CD4-positive, alpha-beta T cell (primary cell): ENCODE measurements around the gene NLRX1. TPM values are rescaled to one million over a fixed set of nuclear protein-coding genes. Genes with fewer than 3 reads are reported as not detected.

Experiments used
- ATAC-seq: fragments of 200-7000 bp; cut with Tn5 transposase; one replicate; pipeline ENCODE4 v1.10.0; 2022; ENCODE audit warnings: mild to moderate bottlenecking; ENCODE audit not compliant: poor library complexity
- CTCF ChIA-PET: fragments of 350-600 bp; sonication (Branson Sonifier 250); formaldehyde crosslinking; loops from one replicate; lab custom pipeline; 2021; ENCODE audit warnings: antibody characterized with exemption, inconsistent platforms; lab: Charles Lee
- POLR2A ChIA-PET: fragments of 350-600 bp; sonication (Branson Sonifier 250); formaldehyde crosslinking; loops from one replicate; lab custom pipeline; 2021; ENCODE audit warnings: antibody characterized with exemption, inconsistent platforms; lab: Charles Lee
- DNase-seq, 14 experiments: peaks; one replicate each; pipeline ENCODE4 v3.0.0-alpha.2; 2013 to 2020; ENCODE audit warnings: mixed read lengths in 2 of 14
- H3K27ac ChIP-seq, 2 donors: one replicate each; pipeline versions ENCODE4 v1.5.1 to v1.7.0; 2013; ENCODE audit warnings: low read length in 2 of 2, low read depth in 1 of 2, mild to moderate bottlenecking in 1 of 2
- H3K27me3 ChIP-seq, 2 experiments: 1 replicate in 1 of 2; 2 replicates in 1 of 2; pipeline versions ENCODE4 v1.6.1 to v1.7.0; 2013; ENCODE audit warnings: low read length in 2 of 2, control low read depth in 1 of 2, mild to moderate bottlenecking in 1 of 2, moderate library complexity in 1 of 2; ENCODE audit not compliant: insufficient read depth in 2 of 2, control insufficient read depth in 1 of 2
- H3K36me3 ChIP-seq: one replicate; pipeline ENCODE4 v1.6.1; 2013; ENCODE audit warnings: low read length, control low read depth; ENCODE audit not compliant: insufficient read depth
- H3K4me1 ChIP-seq: one replicate; pipeline ENCODE4 v1.6.1; 2013; ENCODE audit warnings: low read length, control low read depth; ENCODE audit not compliant: insufficient read depth
- H3K4me3 ChIP-seq: one replicate; pipeline ENCODE4 v1.5.1; 2013; ENCODE audit warnings: mild to moderate bottlenecking, low read length, moderate library complexity
- H3K9me3 ChIP-seq, 2 experiments: 1 replicate in 1 of 2; 2 replicates in 1 of 2; pipeline versions ENCODE4 v1.6.1 to v1.7.0; 2013; ENCODE audit warnings: low read length in 2 of 2, mild to moderate bottlenecking in 2 of 2, control low read depth in 1 of 2, moderate library complexity in 1 of 2; ENCODE audit not compliant: control insufficient read depth in 1 of 2, insufficient read depth in 1 of 2
- H3K27ac Mint-ChIP-seq: one replicate; pipeline ENCODE4 v1.8.0; 2020; ENCODE audit warnings: mixed read lengths
- H3K27me3 Mint-ChIP-seq: one replicate; pipeline ENCODE4 v1.8.0; 2021; ENCODE audit warnings: mixed read lengths
- H3K36me3 Mint-ChIP-seq: one replicate; pipeline ENCODE4 v1.8.0; 2021; ENCODE audit warnings: low read depth, mixed read lengths
- H3K4me1 Mint-ChIP-seq: one replicate; pipeline ENCODE4 v1.8.0; 2021; ENCODE audit warnings: low read depth, mixed read lengths
- H3K4me3 Mint-ChIP-seq: one replicate; pipeline ENCODE4 v1.8.0; 2020; ENCODE audit warnings: mild to moderate bottlenecking, mixed read lengths
- H3K9me3 Mint-ChIP-seq: one replicate; pipeline ENCODE4 v1.8.0; 2020; ENCODE audit warnings: mixed read lengths
- CTCF ChIP-seq: fragments of 200-600 bp; IDR thresholded peaks from one replicate; pipeline ENCODE4 v1.8.0; 2022; ENCODE audit warnings: antibody characterized with exemption, mild to moderate bottlenecking
- intact Hi-C, 2 experiments: fragments of 100-400 bp; cut with DNase I in 1 of 2; cut with micrococcal nuclease in 1 of 2; formaldehyde crosslinking; loops; one replicate each; pipeline versions ENCODE4 v1.15.1 to v1.9.0; 2023 to 2025; cut with DNase I, micrococcal nuclease
- total RNA-seq, 174 experiments: library from RNA in 2 of 174; stranded (reverse) in 2 of 174; gene quantifications; one replicate each; pipeline ENCODE4 v1.2.3 and lab custom pipeline; 2021 to 2026

The NLRX1 gene
- total RNA-seq, 2 experiments from 2014 or later: 4.2 to 5.4 TPM

DNA sequence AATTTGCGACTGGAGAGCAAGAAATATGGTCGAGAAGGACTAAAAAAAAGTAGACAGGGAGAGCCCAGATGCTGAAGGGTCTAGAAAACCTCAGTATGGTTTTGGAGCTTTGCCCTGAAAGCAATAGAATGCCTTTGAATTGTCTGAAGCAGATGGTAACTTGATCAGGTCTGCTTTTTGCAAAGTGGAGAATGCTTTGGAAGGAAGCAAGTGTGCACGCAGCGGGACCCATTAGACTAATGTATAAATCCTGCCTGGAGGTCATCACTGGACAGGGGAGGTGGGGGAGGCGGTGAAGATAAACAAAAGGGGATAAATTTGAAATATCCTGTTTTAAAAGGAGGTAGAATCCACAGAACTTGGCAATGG is 47.9 kb upstream of the NLRX1 start:
- ATAC-seq: no peak
- DNase-seq: peak in 1 of 14 experiments; percentile 20
- H3K36me3 Mint-ChIP-seq: peaks cover 35% of the 10 kb centered on the region

DNA sequence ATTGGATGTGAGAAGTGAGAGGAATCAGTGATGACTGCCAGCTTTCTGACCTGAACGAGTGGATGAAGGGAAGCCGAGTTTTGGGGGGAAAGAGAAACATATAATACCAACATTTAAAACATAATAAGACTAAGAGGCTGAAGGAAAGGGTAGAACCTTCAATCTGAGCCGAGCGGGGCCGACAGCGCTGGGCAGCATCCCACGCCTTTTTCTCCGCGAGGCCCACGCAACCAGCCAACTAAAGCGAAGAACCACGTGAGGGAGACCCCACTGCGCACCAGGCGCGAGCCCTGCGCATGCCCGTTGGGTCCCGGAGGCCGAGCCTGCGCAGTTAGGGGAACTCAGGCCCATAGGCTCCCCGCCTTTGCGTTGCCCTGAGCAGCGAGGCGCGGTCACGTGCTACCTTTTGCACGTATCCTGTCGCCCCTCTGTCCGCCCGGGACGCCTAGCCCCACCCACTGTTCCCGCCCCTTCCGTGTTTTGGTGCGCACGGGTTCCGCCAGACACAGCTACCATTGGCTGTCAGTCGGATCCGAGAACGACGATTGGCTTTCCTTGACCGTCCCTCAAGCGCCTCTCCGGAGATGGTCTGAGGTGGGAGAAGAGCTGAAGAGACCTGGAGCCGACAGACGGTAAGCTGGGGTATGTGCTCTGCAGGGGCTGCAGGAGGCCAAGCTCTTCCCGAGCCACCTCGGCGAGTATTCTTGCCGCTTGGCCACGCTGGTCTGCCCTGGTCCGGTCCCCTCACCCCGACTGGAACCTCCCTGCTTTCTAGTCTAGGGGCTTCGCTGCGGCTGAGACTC is 47.3 kb upstream of the NLRX1 start, which contains the start of gene HINFP:
Gene HINFP (plus strand): TSS at position 573 of the 803 bp plus-strand sequence. CDS start 5,365 bp downstream, outside the sequence.
- Mint-ChIP-seq H3K27me3 (no peaks in the 10 kb centered on the region), H3K4me1 (peaks cover 47% of the 10 kb centered on the region), H3K36me3 (peaks cover 31% of the 10 kb centered on the region), H3K27ac (peak within 1 kb of the TSS; percentile 85), H3K9me3 (no peaks in the 10 kb centered on the region), H3K4me3 (peak within 1 kb of the TSS; percentile 91)
- POLR2A ChIA-PET: interaction anchor here (0.7 to 4.3 kb wide), 12 partner anchors 10 to 330 kb away, joined by 3 to 59 read pairs (median 14); partner anchors contain the start of genes C2CD2L, CBL, DDX6 and DPAGT1
- H3K36me3 ChIP-seq: peaks cover 33% of the 10 kb centered on the region
- H3K27me3 ChIP-seq: no peaks in the 10 kb centered on the region
- peak; percentile 96 for ATAC-seq
- TF ChIP-seq CTCF: no peak
- DNase-seq: peak; percentile 99 to 100 (median 100)
- CTCF ChIA-PET: interaction anchor here (1.1 to 1.5 kb wide), 4 partner anchors 13 to 65 kb away, joined by 3 to 4 read pairs (median 3); a partner anchor contains a TSS
- peak within 1 kb of the TSS; percentile 92 for H3K4me3 ChIP-seq
- H3K4me1 ChIP-seq: peaks cover 29% of the 10 kb centered on the region
- intact Hi-C loops: loop anchor here (1.0 to 5.0 kb wide), 6 partner anchors 19 to 54 kb away; partner anchors contain the start of genes VPS11 (in 2 of the 2) and NLRX1 (in 1 of the 2)
- peak within 1 kb of the TSS; percentile 75 to 76 for H3K27ac ChIP-seq
- no peaks in the 10 kb centered on the region for H3K9me3 ChIP-seq

More for the DNA sequence above, 47.9 kb upstream of the NLRX1 start:
- no peaks in the 10 kb centered on the region for H3K27me3 ChIP-seq
- H3K4me3 ChIP-seq: peak overlapping the region; percentile 92
- peak overlapping the region; percentile 85 for H3K27ac Mint-ChIP-seq
- H3K9me3 ChIP-seq: no peaks in the 10 kb centered on the region
- ChIA-PET CTCF (interaction anchor here (1.1 to 1.5 kb wide), 3 partner anchors 14 to 64 kb away, joined by 3 read pairs; a partner anchor contains a TSS), POLR2A (interaction anchor here (1.2 to 4.3 kb wide), 8 partner anchors 9 to 85 kb away, joined by 6 to 59 read pairs (median 16); partner anchors contain the start of genes C2CD2L, CBL, DPAGT1 and HMBS)
- H3K27me3 Mint-ChIP-seq: no peaks in the 10 kb centered on the region
- peak overlapping the region; percentile 75 to 76 for H3K27ac ChIP-seq
- H3K9me3 Mint-ChIP-seq: no peaks in the 10 kb centered on the region
- intact Hi-C loops: loop anchor here (1.0 to 5.0 kb wide), 6 partner anchors 18 to 53 kb away; partner anchors contain the start of genes VPS11 (in 2 of the 2) and NLRX1 (in 1 of the 2)
- no peak for TF ChIP-seq CTCF
- H3K36me3 ChIP-seq: peaks cover 34% of the 10 kb centered on the region
- H3K4me3 Mint-ChIP-seq: peak overlapping the region; percentile 91
- H3K4me1 Mint-ChIP-seq: peaks cover 53% of the 10 kb centered on the region
- H3K4me1 ChIP-seq: peaks cover 34% of the 10 kb centered on the region

DNA sequence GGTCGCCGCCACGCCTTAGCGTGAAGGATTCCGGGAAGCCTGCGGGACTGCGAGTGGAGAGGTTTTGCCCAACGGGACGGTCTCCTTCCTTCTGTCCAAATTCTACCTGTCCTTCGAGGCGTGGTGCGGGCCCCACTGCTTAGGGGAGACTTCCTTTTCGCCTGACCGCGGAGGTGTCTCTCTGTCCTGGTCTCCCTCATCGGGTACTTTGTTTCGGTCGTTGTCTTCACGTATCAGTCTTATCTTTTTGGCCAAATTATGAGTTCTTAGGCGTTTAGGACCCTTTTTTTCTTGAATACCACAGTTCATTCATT is 46.8 kb upstream of the NLRX1 start:
- peak overlapping the region; percentile 92 for H3K4me3 ChIP-seq
- DNase-seq (no peak), ATAC-seq (no peak)
- ChIA-PET CTCF (interaction anchor here (0.6 to 1.5 kb wide), 3 partner anchors 47 to 1015 kb away, joined by 3 to 4 read pairs (median 3); no protein-coding TSS in a partner anchor), POLR2A (interaction anchor here (0.7 to 4.3 kb wide), 12 partner anchors 10 to 331 kb away, joined by 3 to 59 read pairs (median 14); partner anchors contain the start of genes C2CD2L, CBL, DDX6 and DPAGT1)
- H3K4me3 Mint-ChIP-seq: peak overlapping the region; percentile 91
- no peaks in the 10 kb centered on the region for H3K27me3 ChIP-seq
- H3K4me1 ChIP-seq: peaks cover 27% of the 10 kb centered on the region
- peaks cover 28% of the 10 kb centered on the region for H3K36me3 ChIP-seq
- H3K36me3 Mint-ChIP-seq: peaks cover 37% of the 10 kb centered on the region
- no peaks in the 10 kb centered on the region for H3K9me3 Mint-ChIP-seq
- H3K27ac Mint-ChIP-seq: peak overlapping the region; percentile 85
- no peaks in the 10 kb centered on the region for H3K9me3 ChIP-seq
- no peaks in the 10 kb centered on the region for H3K27me3 Mint-ChIP-seq
- peaks cover 49% of the 10 kb centered on the region for H3K4me1 Mint-ChIP-seq
- no peak for TF ChIP-seq CTCF
- H3K27ac ChIP-seq: peak overlapping the region; percentile 58 to 75
- intact Hi-C loops: loop anchor here (1.0 to 5.0 kb wide), 7 partner anchors 13 to 54 kb away; partner anchors contain the start of genes VPS11 (in 2 of the 2) and NLRX1 (in 1 of the 2)
